Stimulated activated CD8-positive, alpha-beta memory T cell treated with anti-CD3 and anti-CD28 coated beads, Interleukin-12 subunit alpha, Interleukin-12 subunit beta, amount 100 ng/mL, for 24 hours (primary cell): Measurements from ENCODE around the gene TFEC.
"Not testable (repeated sequence)": the region's sequence is repeated elsewhere in the genome, so short reads cannot be mapped to it uniquely, and the experiment has no call there.

Source experiments
- DNase-seq: peaks from one replicate; pipeline ENCODE4 v3.0.0-alpha.2; 2020; ENCODE audit errors: extremely low read depth

The TFEC gene

DNA sequence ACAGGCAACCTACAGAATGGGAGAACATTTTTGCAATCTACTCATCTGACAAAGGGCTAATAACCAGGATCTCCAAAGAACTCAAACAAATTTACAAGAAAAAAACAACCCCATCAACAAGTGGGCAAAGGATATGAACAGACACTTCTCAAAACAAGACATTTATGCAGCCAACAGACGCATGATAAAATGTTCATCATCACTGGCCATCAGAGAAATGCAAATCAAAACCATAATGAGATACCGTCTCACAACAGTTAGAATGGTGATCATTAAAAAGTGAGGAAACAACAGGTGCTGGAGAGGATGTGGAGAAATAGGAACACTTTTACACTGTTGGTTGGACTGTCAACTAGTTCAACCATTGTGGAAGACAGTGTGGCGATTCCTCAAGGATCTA is 100.8 kb downstream of the TFEC start:
- not testable (repeated sequence) for DNase-seq

DNA sequence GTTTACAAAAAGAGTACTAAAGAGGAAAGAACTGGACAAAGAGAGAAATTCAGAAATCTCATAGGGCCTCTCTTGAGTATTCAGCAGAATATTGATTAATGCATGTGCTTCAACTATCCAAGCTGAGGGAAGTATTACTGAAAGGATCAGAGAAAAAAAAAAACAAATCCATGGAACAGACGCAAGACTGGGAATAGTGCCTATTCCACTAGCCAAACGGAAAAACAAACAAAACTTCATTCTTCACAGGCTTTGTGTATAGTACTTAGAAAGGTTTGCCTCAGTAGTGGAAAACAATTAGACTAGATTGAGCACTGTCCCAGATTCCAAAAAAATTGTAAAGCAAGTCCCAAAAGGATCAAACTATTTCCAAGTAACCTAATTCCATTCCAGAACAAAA is 106.2 kb downstream of the TFEC start:
- DNase-seq: no peak

DNA sequence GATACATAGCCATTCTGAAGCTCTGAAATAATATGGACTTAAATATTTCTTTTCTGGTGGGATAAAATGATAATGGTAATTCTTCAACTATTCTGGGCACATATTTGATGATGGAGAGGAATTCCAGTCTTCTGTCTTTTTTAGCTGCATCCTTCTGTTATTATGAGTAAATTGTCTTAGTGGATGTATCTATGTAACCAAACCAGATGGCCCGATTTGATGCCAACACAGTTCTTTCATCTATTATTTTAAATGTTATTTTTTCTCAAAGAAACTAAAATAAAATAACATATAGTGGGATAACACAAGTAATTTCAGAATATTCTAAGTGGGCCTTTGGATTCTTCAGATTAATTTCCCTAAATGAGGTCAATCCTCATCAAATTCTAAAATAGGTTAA is 110.2 kb downstream of the TFEC start:
- DNase-seq: no peak

DNA sequence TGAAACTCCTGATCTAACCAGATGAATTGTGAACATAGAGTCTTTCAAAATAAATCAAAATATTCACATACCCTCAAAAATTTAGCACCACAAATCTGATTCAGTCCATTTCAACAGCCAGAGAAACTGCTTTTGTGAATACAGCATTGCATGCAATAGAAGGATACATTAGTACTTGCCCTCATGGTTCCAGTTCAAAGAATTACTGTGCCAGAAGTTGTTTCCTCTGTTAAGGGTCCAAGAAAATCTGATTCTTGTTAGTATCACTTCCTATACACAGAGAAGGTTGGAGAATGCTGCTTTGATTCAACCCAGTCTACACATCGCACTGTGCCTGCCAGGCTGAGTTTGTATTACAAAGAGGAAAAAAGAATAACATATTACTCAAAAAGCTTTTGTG is 115.6 kb downstream of the TFEC start:
- no peak for DNase-seq

DNA sequence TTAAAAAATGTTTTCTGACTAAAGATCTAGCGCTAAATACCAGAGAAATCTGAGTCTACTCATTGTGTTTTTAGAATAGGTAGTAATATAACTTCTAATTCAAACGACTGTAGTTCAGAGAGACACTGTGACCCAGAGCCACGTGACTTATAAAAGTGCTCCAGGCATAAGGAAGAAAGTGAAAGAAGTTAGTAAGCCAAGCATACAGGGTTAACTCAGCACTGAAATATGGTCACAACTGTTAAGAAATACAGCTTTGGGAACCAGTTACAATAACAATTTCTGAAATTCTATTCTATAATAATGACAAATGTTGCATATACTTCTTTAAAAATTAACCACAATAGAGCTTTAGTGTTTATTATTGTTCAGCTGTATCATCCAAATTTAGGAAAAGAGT is 119.1 kb downstream of the TFEC start:
- DNase-seq: no peak

DNA sequence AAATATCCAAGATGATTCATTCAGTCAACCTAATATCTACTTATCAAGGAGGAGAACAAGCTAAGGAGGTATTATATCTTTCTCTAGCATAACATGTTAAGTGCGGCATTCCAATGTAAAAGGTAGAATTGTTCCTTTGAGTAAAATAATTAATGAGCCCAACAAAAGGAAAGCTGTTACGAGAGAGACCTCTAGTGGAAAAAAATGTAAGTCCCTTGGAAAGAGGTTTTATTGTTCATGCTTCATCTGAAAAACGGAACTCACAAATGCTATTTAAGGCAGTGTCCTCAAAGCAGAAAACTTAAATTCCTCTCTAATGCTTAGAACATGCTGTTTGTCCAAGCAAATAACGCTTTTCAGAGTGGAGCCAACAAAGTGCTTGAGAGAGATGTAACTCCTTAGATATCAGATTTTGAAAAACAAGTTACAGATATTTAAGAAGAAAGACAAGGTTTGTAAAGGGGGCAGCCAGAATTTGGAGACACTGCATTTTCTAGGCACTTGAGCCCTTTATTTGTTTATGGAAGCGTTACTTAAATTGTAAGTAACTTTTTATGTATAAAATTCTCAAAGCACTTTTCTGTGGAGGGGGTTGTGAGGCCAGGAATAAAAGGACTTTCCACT is 119.9 kb downstream of the TFEC start:
- no peak for DNase-seq

DNA sequence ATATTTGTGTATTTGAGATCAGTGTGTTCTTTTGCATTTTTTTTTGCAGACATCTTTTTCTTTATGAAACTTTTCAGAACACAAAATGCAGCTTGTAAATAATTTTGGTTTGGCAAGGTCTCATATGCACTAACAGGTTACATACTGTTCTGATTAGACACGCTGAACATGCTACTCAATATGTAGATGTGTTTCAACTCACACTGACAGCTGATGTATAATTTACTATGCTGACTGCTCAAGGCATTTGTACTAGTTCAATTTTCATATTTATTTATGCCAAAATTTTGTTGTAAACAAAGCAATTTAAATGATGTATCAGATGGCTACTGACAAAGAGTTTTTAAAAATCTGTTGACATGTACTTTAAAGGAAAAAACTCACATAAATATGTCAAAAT is 123.8 kb downstream of the TFEC start:
- no peak for DNase-seq

DNA sequence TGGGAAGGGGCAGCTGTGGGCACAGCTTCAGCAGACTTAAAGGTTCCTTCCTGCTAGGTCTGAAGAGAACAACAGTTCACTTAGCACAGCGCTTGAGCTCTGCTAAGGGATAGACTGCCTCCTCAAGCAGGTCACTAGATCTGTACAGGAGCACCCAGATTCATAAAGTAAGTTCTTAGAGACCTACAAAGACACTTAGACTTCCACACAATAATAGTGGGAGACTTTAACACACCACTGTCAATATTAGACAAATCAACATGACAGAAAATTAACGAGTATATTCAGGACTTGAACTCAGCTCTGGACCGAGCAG is 140.9 kb downstream of the TFEC start:
- no peak for DNase-seq

DNA sequence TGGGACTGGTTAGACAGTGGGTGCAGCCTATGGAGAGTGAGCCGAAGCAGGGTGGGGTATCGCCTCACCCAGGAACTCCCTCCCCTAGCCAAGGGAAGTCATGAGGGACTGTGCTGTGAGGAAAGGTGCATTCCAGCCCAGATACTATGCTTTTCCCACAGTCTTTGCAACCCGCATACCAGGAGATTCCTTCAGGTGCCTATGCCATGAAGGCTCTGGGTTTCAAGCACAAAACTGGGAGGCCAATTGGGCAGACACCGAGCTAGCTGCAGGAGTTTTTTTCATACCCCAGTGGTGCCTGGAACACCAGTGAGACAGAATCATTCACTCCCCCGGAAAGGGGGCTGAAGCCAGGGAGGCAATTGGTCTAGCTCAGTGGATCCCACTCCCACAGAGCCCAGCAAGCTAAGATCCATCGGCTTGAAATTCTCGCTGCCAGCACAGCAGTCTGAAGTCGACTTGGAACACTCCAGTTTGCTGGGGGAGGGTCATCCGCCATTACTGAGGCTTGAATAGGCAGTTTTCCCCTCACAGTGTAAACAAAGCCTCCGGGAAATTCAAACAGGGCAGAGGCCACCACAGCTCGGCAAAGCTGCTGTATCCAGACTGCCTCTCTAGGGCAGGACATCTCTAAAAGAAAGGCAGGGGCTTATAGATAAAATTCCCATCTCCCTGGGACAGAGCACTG is 141.4 kb downstream of the TFEC start:
- no peak for DNase-seq

DNA sequence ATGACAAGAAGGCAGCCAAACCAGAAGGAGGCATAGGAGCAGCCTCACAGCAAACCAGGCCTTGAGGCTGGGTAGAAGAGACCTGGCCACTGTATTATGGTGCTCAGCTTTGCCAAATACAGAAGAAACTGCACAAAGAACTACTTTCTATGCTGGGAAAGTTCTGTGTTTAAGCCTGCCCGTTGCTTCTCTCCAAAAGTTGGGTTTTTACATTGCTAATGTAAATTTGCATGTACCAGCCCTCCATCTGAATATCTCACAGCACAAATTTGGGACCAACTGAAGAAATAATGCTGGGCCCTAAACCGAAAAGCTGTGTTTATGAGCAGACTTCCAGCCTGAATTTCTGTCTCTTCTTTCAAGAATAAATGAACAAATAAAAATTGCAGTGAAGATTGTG is 145.0 kb downstream of the TFEC start:
- DNase-seq: no peak
